NCI-H2107 treated with DMSO at 0.1 percent for 48 hours (cell line): ENCODE data around the gene CENPM.

Experiments
- DNase-seq: peaks from one replicate; lab custom pipeline; 2025; ENCODE audit not compliant: unreplicated experiment; lab: John Stamatoyannopoulos, UW

Gene CENPM

DNA sequence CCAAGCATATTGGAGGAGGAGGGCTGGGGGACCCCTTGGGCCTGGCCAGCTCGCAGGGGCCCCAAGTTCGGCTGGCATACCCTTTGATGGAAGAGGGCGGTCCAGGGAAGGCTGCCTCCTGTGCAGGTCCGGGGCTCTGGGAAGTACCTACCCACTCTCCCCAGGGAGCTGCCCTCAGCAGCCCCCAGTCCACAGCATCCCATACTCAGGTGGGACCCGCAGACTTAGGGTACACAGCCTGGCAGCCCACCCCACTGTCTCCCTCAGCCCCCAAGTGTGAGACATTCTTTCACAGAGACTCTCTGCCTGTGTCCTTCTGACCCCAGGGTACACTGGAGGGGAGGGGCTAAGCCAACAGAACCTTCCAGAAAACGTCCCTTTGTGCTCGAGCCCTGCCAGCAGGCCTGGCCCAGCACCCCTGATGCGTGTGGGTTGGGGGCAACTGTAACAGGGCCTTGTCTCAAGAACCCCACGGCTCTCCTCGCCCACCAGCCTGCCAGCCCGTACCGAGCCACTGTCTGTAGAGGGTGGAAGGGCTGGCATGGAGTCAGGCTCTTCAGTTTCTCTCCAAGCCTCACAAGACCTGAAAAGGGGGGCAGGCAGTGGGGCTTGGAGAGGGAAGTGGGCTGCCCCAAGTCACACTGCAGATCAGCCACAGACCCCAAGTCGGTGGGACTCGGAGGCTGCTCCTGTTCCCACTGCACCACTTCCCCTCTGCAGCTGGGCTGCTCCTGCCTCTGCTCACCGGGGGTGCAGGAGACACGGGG, 13.4 kb downstream of the CENPM start:
- DNase-seq: no peak

DNA sequence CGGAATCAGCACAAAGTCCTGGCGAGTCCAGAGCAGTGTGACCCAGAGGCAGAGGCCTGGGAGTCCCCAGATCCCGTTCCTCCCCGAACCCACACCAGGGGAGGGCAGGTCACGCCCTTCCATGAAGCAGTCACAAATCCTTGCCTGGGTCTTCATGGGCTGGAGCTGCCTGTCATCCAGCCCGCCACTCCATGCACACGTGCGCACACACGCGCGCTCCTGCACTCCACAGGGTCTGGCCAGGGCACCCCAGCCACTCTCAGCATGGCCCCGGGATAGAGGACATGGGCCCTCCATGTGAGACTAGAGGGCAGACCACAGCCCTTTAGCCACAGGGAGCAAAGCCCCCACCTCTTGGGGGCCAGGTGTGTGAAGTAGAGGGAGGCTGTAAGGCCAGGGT, 14.6 kb downstream of the CENPM start:
- no peak for DNase-seq

DNA sequence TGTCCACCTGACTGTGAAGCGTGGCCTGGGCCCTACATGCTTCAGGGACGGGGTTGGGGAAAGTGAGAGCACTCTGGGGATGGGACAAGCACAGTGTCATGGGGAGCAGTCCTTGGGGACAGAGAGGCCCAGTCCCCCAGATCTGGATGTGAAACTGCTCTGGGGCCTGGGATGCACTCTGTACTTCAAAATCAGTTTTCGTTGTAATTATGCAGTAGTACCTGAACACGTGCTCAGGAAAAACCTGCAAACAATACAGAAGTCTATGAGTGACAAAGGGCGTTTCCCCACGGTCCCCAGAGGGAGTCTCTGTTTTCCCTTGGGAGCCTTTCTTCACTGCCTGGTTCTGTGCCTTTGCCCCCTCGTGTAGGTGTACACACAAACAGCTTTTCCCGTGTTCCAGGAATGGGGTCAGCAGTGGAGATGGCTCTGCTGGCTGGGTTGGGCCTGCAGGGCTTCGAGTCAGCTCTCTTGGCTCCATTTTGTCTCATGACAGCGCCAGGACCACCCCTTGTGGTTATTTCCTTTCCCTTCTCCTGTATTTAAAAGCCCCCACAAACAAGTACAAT, 15.2 kb downstream of the CENPM start:
- peak; percentile 23 for DNase-seq

DNA sequence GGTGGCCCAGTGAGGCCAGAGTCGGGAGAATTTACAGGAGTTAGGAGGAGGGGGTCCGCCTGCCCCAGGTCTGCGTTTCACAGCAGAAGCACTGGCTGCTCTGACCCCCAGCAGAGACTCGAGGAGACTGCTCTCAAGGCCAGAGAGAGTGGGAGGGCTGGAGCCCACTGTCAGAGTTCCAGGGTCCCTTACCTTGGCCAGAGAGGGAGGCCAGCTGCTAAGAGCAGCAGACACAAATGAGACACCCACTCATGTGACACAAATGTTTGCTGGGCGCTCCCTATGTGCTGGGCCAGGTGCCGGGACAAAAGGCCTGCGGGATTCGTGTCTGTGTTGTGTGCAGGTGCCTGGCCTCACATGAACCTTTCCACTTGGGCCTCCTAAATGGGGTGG, 17.5 kb downstream of the CENPM start:
- peak; percentile 57 for DNase-seq

DNA sequence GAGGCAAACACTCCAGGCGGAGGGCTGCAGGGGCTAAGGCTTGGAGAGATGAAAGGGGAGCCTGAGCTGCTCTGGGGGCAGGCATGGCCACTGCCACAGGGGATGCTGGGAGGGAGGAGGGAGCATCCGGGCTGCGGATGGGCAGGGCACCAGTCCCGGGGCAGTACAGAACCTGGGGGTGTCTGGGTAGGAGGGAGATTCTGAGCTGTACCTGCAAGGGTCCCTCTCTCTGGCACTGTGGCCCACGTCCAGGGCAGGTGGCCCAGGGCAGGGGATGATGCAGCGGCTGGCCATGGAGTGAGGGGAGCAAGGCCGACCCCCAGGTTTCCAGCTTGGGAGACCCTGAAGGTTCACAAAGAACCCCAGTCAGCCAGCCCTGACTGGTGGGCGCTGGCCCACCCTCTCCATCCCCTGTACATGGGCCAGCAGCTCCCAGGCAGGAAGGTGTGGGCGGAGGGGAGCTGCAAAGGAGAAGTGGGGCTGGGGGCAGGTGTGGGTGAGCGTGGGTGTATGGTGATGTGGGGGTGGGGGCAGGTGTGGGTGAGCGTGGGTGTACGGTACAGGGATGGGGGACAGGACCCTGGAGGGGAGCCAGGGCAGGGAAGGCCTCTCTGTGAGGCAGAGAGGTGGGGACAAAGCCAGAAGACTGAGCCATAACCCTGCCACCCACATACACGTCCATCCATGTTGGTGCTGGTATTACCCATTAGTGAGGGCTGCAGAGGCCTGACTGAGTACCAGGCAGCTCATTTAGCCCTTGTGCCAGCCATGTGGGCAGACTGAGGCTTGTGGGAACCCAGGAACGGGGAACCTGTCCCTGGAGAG, 18.1 kb downstream of the CENPM start:
- DNase-seq: no peak

DNA sequence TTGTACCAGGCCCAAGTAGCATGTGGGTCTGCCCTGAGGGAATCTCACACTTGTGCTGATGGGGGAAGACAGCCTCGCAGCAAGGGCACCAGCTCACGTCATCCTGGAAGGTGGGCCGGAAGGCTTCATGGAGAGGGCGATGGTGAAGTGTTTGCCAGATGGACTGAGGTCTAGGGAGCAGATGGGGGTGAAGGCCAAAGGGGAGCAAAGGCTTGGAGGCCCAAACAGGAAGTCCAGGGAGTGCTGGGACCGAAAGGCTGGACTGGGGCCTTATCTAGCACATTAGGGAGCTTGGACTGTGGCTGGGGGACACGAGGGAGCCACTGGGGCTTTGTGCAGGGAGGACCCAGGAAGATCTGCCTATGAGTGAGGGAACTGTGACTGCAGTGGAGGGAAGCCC, 19.1 kb downstream of the CENPM start:
- DNase-seq: no peak

DNA sequence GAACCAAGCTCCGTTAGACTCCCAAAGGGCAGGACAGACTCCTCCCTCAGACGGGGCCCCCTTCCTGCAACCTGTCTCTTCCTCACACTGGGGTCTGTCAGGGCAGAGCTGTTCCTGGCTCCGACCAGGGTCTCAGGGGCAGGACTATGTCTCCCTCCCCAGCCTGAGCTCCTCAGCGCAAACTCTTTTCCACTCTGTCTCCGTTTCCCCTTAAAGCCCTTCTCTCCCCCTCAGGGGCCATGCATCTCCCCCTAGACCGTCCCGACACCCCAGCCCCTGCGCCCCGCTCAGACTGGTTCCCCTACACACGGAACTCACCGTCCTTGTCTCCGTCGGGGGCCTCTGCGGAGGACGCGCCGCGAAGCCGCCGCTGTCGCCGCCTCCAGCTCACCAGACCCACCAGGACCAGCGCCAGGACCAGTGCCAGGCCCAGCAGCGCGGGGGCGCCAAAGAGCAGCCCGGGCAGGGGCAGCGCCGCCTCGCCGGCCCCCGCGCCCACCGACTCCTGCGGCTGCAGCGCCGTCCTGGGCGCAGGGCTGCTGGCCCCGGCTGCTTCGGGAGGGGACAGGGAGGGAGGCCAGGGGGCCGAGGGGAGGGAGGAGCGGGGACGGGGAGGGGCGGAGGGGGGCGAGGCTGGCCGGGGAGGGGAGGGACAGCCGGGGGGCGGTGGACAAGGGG, 21.0 kb downstream of the CENPM start:
- DNase-seq: no peak

DNA sequence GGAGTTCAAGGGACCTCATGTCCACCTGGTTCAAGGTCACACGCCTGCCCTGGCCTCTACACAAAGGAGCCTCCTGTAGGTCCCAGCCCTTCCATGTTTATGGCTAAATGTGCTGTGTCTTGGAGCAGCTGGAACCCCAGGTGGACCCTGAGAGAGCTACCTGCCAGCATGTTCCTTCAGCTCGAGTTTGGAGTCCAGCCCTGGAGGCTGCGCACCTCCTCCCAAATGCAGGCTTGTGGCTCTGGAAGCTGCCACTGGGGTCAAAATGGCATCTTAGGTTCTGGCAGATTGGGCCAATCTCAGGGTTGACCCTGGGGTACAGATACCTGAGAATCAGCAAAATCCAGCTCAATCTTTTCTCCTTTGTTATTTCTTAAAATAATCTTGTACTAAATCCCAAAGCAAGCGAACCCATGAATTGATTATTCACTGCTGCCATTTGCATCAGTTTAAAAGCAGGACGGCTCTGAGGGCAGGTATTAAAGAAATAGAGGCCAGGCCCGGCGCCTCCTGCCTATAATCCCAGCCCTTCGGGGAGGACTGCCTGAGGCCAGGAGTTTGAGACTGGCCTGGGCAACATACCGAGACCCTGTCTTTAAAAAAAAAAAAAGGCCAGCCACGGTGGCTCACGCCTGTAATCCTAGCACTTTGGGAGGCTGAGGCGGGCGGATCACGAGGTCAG, 23.2 kb downstream of the CENPM start:
- no peak for DNase-seq

DNA sequence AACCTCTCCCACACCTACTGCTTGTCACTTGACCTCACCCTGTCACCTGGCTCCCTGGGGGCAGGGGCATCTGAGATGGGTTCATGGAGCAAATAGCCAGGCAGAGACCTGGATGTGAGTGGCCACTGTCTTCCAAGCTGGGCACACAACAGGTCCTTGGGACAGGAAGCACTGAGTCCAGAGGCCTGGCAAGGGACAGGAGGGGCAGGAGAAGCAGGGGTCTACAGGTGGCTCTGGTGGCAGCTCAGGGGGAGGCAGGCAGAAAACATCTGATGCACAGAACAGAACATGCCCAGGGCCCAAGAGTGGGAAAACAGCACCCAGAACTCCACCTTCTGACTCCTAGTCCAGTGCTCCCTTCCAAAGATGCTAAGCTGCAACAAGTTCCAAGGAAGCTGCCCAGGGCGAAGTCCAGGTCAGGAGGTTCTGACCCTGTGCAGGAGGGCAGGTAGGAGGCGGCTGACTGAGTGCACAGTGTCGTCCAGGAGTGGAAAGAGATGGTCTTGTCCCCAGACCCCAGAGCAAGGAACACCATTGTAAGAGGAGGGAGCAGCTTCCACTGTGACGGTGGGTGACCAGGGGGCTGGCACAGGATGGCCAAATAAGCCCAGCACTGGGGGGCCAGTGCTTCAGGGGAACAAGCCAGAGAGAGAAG, 23.9 kb downstream of the CENPM start:
- no peak for DNase-seq

DNA sequence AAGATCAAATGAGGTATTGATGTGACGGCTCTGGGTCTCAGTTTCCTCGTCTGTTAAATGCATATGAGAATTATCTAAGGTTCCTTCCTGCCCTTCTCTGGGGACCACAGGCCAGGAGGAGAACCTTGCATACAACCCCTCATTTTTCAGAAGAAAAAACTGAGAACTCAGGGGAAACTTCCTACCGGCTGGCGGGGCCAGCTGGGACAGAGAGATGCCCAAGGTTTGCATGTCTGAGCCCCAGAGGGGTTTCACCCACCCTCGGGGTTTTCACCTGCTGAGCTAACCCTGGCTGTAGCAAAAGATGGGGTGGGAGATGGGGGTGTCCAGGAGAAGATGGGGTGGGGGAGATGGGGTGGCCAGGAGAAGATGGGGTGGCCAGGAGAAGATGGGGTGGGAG, 24.6 kb downstream of the CENPM start:
- no peak for DNase-seq

DNA sequence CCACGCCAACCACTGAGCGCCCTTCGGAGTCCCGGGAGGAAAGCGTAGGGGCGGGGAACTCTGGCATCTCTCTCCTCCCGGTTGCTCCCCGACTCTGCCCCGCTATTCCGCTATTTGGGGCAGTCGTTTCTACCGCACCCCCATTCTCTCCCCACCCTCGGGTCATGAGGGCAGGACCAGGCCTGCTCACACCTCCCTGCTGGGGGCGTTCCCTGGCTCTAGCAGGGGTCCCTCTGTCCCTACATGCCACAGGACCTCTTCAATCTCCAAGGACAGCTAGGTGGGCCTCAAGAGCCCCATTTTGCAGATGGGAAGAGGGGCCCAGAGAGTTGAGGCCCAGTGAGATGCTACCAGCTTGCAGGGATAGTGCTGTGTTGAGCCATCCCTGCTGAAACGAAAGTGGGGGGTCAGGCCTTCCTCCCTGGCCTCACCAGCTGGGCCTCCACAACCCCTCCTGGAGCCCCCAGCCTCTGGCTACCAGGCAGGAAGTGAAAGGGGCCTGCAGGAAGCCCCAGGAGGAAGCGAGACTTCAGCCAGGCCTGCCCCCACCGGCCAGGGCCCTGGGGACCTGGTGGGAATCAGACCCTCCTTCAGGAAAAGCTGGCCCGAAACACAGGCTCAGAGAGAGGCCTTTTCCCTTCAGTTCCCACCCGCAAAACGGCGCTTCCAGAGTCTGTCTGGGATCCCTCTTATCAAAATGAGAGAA, 26.5 kb downstream of the CENPM start:
- no peak for DNase-seq

DNA sequence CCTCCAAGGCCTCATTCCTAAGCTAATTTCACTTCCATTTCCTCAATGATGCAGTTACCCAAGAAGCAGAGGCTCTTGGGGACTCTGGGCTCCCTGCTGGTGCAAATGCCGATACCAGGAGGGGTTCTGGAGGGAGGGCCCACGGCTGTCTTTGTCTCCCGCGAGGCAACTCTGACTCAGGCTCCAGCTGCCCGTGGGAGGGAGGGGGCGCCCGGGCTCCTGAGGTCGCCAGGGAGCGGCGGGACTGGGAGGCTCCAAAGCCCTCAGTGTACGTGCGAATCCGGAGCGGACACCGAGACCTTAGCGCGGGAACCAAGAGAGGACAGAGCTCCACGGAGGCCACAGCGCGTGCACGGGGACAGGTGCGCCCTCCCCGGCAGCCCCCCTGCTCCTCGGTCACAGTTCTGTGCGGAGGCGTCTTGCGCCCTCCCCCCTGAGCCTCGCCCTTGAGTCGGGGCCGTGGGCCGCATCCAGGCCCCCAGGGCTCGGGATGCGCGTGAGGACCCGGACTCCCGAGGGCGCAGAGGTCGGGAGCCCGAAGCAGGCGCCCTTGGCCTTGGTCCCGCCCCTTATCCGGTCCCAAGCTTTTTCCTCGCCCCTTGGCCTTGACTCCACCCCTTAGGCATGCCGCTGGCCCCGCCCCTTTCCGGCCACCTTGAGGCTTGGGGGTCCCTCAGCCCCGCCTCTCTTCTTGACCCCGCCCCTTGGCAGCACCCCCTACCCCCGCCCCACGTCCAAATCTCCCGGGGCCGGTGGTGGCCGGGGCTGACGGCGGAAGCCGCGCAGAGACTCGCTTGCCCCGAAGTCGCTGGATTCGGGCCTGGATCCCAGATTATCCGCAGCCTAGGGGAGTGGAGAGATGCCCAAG, 27.4 kb downstream of the CENPM start:
- DNase-seq: no peak

DNA sequence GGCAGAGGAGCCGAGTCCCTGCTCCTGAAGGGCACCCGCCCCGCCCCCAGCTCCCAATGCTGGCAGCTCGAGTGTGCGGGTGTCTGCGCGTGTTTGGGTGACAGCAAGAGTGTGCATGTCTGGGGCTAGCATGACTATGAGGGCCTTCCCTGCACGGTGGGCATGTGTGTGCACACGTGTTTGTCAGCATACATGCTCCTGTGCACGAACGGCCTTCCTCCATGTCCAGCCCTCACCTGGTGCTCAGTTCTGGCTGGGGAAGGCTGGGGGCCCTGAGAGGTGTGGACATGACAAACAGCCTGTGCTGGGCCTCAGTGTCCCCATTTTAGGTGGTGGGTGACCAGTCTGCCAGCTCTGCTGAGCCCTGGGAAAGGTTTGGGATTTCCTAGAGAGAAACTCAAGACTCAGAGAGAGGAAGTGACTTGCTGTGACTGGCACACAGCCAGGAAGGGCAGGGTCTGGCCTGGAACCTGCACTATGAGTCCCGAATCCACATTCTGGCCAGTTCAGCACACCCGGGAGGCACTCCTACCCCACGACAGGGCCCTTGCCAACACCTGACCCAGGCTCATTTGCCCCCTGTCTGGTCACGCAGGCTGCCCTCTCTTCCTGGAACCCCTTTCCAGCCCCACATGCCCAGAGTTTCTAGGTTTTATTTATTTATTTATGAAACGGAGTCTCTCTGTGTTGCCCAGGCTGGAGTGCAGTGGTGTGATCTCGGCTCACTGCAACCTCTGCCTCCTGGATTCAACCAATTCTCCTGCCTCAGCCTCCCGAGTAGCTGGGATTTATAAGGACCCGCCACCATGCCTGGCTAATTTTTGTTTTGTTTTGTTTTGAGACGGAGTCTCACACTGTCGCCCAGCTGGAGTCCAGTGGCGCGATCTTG, 28.8 kb downstream of the CENPM start:
- DNase-seq: no peak

DNA sequence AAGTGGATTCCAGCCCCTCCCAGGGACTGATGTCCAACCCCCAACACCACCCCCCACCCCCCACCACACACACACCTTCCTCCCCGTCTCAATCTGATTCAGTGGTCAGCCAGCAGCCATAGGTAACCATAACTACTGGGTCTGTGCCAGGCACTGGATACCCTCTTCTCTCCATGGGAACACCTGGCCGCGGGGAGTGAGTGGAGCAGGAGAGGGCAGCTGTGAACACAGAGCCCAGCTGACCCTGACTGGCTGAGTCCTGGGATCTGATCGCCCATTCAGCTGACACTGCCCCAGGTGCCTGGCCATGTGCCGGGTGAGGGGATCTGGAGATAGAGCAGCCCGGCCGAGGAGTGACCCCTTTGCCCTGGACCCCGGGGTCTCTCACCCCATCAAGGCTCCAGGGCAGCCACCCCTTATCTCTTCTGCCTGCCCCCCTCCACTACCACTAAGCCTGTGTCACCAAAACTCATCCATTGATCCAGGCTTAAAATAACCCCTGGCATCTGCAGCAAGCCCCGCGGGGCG, 29.5 kb downstream of the CENPM start:
- no peak for DNase-seq

DNA sequence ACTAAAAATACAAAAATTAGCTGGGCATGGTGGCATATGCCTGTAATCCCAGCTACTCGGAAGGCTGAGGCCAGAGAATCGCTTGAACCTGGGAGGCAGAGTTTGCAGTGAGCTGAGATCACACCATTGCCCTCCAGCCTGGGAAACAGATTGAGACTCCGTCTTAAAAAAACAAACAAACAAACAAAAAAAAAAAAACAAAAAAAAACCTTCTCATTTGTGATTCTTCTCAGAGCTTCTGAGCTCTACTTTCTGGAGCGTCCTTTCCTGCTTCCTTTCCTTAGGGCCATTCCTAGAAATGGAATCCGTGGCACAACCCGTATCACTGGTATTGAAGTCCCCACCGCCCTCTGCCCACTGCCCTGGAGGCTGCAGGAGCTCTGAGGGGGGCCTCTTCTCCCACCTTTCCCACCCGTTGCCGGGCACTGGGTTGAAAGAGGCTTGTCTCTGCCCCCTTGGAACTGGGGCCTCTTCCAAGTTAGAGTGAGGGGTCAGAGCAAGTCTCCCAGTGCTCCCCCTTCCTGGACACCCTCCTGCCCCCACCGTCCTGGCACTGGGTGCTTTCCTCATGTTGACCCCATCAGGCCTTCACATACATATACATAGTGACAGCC, 30.1 kb downstream of the CENPM start:
- no peak for DNase-seq

DNA sequence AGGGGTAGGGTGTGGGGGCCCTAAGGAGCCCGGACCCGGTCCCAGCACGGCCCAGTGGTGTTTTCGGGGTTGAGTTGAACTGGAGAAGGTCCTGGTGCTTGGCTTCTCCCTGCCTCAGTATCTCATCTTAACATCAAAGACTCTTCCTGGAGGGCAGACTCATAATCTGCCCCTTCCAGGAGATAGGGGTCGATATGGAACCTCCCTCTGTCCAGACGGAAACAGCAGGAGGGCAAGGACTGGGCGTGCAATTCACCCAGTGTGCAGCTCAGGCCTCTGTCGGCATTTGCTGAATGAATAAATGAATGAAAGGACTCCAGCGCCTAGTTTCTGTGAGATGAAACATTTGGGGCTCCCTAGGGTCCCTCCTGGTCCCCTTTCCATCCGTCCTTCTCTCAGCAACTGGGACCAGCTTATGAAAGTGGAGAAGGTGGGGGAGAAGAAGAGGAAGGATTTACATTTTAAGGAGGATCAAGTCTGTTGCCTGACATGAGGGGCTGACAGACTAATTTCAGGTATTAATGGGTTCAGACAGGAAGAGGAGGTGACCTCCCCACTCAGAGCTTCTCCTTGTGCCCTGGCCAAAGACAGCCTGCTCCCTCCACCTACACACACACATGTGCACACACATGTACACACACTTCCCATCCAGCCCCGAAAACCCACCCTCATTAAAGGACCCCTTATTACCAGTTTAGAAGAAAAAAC, 31.0 kb downstream of the CENPM start:
- DNase-seq: no peak
